Measurements from ENCODE around the gene WDR20. TPM values are rescaled to one million over a fixed set of nuclear protein-coding genes. Genes with fewer than 3 reads are reported as not detected.
"Not testable (repeated sequence)": the region's sequence is repeated elsewhere in the genome, so short reads cannot be mapped to it uniquely, and the experiment has no call there.

Gene WDR20
- 10 to 100 TPM; 32.6 to 33.6 TPM for total RNA-seq

- DNase-seq, result peak; percentile 99
- peak within 1 kb of the TSS; percentile 93 for H3K27ac Mint-ChIP-seq
- peaks cover 24% of the 10 kb centered on the region for H3K4me1 Mint-ChIP-seq
- H3K9me3 Mint-ChIP-seq (ENCODE audit: low read depth), result no peaks in the 10 kb centered on the region
- peak within 1 kb of the TSS; percentile 85 for H3K4me3 Mint-ChIP-seq
- ATAC-seq, result peak; percentile 94
- H3K27me3 Mint-ChIP-seq, result no peaks in the 10 kb centered on the region
- CTCF ChIA-PET, result interaction anchor here (0.9 to 2.1 kb wide), 3 partner anchors 43 to 177 kb away, joined by 3 to 10 read pairs (median 4); no protein-coding TSS in a partner anchor
- H3K36me3 Mint-ChIP-seq, result peaks cover 2% of the 10 kb centered on the region
Measured at GRCh38 chr14:102139286-102140026, at the start of gene WDR20. Gene WDR20, plus strand, starts transcription at chr14:102139897. Its CDS starts 27 bp downstream, at chr14:102139924.

- DNase-seq (no peak), ATAC-seq (no peak)
- Mint-ChIP-seq H3K4me1 (peaks cover 23% of the 10 kb centered on the region), H3K4me3 (no peak overlapping the region), H3K9me3 (ENCODE audit: low read depth) (no peaks in the 10 kb centered on the region), H3K36me3 (peaks cover 8% of the 10 kb centered on the region), H3K27me3 (no peaks in the 10 kb centered on the region), H3K27ac (no peak overlapping the region)
- CTCF ChIA-PET, result interaction anchor here (1.1 to 1.9 kb wide), 3 partner anchors 129 to 224 kb away, joined by 3 to 9 read pairs (median 5); no protein-coding TSS in a partner anchor
Measured at GRCh38 chr14:102090713-102091112, 49.0 kb upstream of the WDR20 start.

GRCh38 chr14:102092806-102093205 is 46.9 kb upstream of the WDR20 start:
- Mint-ChIP-seq H3K27ac (no peak overlapping the region), H3K4me1 (peaks cover 33% of the 10 kb centered on the region), H3K27me3 (no peaks in the 10 kb centered on the region), H3K4me3 (no peak overlapping the region), H3K9me3 (ENCODE audit: low read depth) (no peaks in the 10 kb centered on the region), H3K36me3 (peaks cover 2% of the 10 kb centered on the region)
- ATAC-seq (no peak), DNase-seq (no peak)
- CTCF ChIA-PET, result interaction anchor here (0.7 kb wide), 1 partner anchor 204 kb away, joined by 3 read pairs; no protein-coding TSS in a partner anchor

GRCh38 chr14:102094101-102094500 is 45.6 kb upstream of the WDR20 start:
- DNase-seq (no peak), ATAC-seq (no peak)
- Mint-ChIP-seq H3K9me3 (ENCODE audit: low read depth) (no peaks in the 10 kb centered on the region), H3K4me3 (no peak overlapping the region), H3K36me3 (peaks cover 2% of the 10 kb centered on the region), H3K27me3 (no peaks in the 10 kb centered on the region), H3K4me1 (peaks cover 23% of the 10 kb centered on the region), H3K27ac (no peak overlapping the region)
- CTCF ChIA-PET, result interaction anchor here (0.8 kb wide), 1 partner anchor 223 kb away, joined by 4 read pairs; no protein-coding TSS in a partner anchor

- no peaks in the 10 kb centered on the region for H3K36me3 Mint-ChIP-seq
- CTCF ChIA-PET, result interaction anchor here (0.6 to 5.3 kb wide), 25 partner anchors 7 to 388 kb away, joined by 3 to 51 read pairs (median 6); partner anchors contain the start of gene MOK
- H3K9me3 Mint-ChIP-seq (ENCODE audit: low read depth), result no peaks in the 10 kb centered on the region
- DNase-seq (no peak), ATAC-seq (peak; percentile 28)
- H3K27ac Mint-ChIP-seq, result no peak overlapping the region
- no peak overlapping the region for H3K4me3 Mint-ChIP-seq
- peaks cover 17% of the 10 kb centered on the region for H3K4me1 Mint-ChIP-seq
- no peaks in the 10 kb centered on the region for H3K27me3 Mint-ChIP-seq
Measured at GRCh38 chr14:102095231-102095870, 44.3 kb upstream of the WDR20 start.

GRCh38 chr14:102095871-102096568 is 43.7 kb upstream of the WDR20 start:
- H3K36me3 Mint-ChIP-seq, result no peaks in the 10 kb centered on the region
- CTCF ChIA-PET, result interaction anchor here (0.6 to 5.3 kb wide), 42 partner anchors 8 to 389 kb away, joined by 3 to 51 read pairs (median 4); partner anchors contain the start of genes MOK and WDR20
- no peaks in the 10 kb centered on the region for H3K27me3 Mint-ChIP-seq
- H3K4me3 Mint-ChIP-seq, result no peak overlapping the region
- no peaks in the 10 kb centered on the region for H3K9me3 Mint-ChIP-seq (ENCODE audit: low read depth)
- no peak overlapping the region for H3K27ac Mint-ChIP-seq
- DNase-seq, result no peak
- peak; percentile 32 for ATAC-seq
- peaks cover 17% of the 10 kb centered on the region for H3K4me1 Mint-ChIP-seq

GRCh38 chr14:102096569-102097188 is 43.0 kb upstream of the WDR20 start:
- H3K4me3 Mint-ChIP-seq, result no peak overlapping the region
- CTCF ChIA-PET, result interaction anchor here (0.6 to 5.3 kb wide), 44 partner anchors 8 to 389 kb away, joined by 3 to 51 read pairs (median 4); partner anchors contain the start of genes MOK and WDR20
- H3K36me3 Mint-ChIP-seq, result no peaks in the 10 kb centered on the region
- no peaks in the 10 kb centered on the region for H3K9me3 Mint-ChIP-seq (ENCODE audit: low read depth)
- H3K4me1 Mint-ChIP-seq, result peaks cover 17% of the 10 kb centered on the region
- no peaks in the 10 kb centered on the region for H3K27me3 Mint-ChIP-seq
- peak; percentile 70 for ATAC-seq
- H3K27ac Mint-ChIP-seq, result no peak overlapping the region
- peak; percentile 77 for DNase-seq

- CTCF ChIA-PET, result interaction anchor here (0.7 to 5.3 kb wide), 20 partner anchors 9 to 327 kb away, joined by 3 to 51 read pairs (median 9); no protein-coding TSS in a partner anchor
- ATAC-seq, result no peak
- no peak for DNase-seq
- Mint-ChIP-seq H3K9me3 (ENCODE audit: low read depth) (no peaks in the 10 kb centered on the region), H3K4me1 (peaks cover 17% of the 10 kb centered on the region), H3K36me3 (no peaks in the 10 kb centered on the region), H3K27ac (no peak overlapping the region), H3K27me3 (no peaks in the 10 kb centered on the region), H3K4me3 (no peak overlapping the region)
Measured at GRCh38 chr14:102097441-102098135, 42.1 kb upstream of the WDR20 start.

GRCh38 chr14:102103062-102103695 is 36.5 kb upstream of the WDR20 start:
- DNase-seq, result no peak
- H3K9me3 Mint-ChIP-seq (ENCODE audit: low read depth), result no peaks in the 10 kb centered on the region
- no peak for ATAC-seq
- no peaks in the 10 kb centered on the region for H3K27me3 Mint-ChIP-seq
- no peaks in the 10 kb centered on the region for H3K36me3 Mint-ChIP-seq
- H3K4me3 Mint-ChIP-seq, result no peak overlapping the region
- CTCF ChIA-PET, result interaction anchor here (0.7 to 0.8 kb wide), 2 partner anchors 15 to 205 kb away, joined by 3 to 4 read pairs; no protein-coding TSS in a partner anchor
- no peak overlapping the region for H3K27ac Mint-ChIP-seq
- no peaks in the 10 kb centered on the region for H3K4me1 Mint-ChIP-seq

GRCh38 chr14:102105369-102105768 is 34.3 kb upstream of the WDR20 start:
- no peak for DNase-seq
- no peaks in the 10 kb centered on the region for H3K27me3 Mint-ChIP-seq
- no peak overlapping the region for H3K4me3 Mint-ChIP-seq
- H3K27ac Mint-ChIP-seq, result no peak overlapping the region
- H3K4me1 Mint-ChIP-seq, result no peaks in the 10 kb centered on the region
- peaks cover 4% of the 10 kb centered on the region for H3K36me3 Mint-ChIP-seq
- no peak for ATAC-seq
- H3K9me3 Mint-ChIP-seq (ENCODE audit: low read depth), result peaks cover 6% of the 10 kb centered on the region
- CTCF ChIA-PET, result interaction anchor here (1.1 to 4.5 kb wide), 2 partner anchors 9 kb away, joined by 4 to 20 read pairs; no protein-coding TSS in a partner anchor

- not testable (repeated sequence) for ATAC-seq; H3K27ac Mint-ChIP-seq; H3K4me1 Mint-ChIP-seq; H3K9me3 Mint-ChIP-seq (ENCODE audit: low read depth); H3K4me3 Mint-ChIP-seq; H3K27me3 Mint-ChIP-seq; DNase-seq; H3K36me3 Mint-ChIP-seq
- CTCF ChIA-PET, result interaction anchor here (4.5 kb wide), 1 partner anchor 13 kb away, joined by 20 read pairs; no protein-coding TSS in a partner anchor
Measured at GRCh38 chr14:102109332-102109731, 30.4 kb upstream of the WDR20 start.

GRCh38 chr14:102111101-102111500 is 28.6 kb upstream of the WDR20 start:
- Mint-ChIP-seq H3K36me3 (peaks cover 4% of the 10 kb centered on the region), H3K9me3 (ENCODE audit: low read depth) (peaks cover 6% of the 10 kb centered on the region), H3K27ac (no peak overlapping the region), H3K4me1 (no peaks in the 10 kb centered on the region), H3K4me3 (no peak overlapping the region), H3K27me3 (no peaks in the 10 kb centered on the region)
- no peak for DNase-seq
- CTCF ChIA-PET, result interaction anchor here (2.1 kb wide), 1 partner anchor 14 kb away, joined by 10 read pairs; no protein-coding TSS in a partner anchor
- ATAC-seq, result no peak

Measured in activated CD8-positive, alpha-beta memory T cell treated with anti-CD3 and anti-CD28 coated beads, Interleukin-2, amount 10 ng/mL, durations not matched to agents 7 days and 5 days (primary cell).